Activated CD8-positive, alpha-beta T cell treated with anti-CD3 and anti-CD28 coated beads for 36 hours (primary cell): ENCODE data around the gene PCDHB10. TPM values are rescaled to one million over a fixed set of nuclear protein-coding genes. Genes with fewer than 3 reads are reported as not detected.
"Not testable (repeated sequence)": the region's sequence is repeated elsewhere in the genome, so short reads cannot be mapped to it uniquely, and the experiment has no call there.

Experiments
- ATAC-seq: fragments of 200-7000 bp; cut with Tn5 transposase; one replicate; pipeline ENCODE4 v1.10.0; 2021; ENCODE audit warnings: mild to moderate bottlenecking, moderate library complexity
- CTCF ChIA-PET: fragments of 350-600 bp; sonication (Branson Sonifier 250); formaldehyde crosslinking; loops from one replicate; lab custom pipeline; 2021; ENCODE audit warnings: antibody characterized with exemption; lab: Charles Lee
- POLR2A ChIA-PET: fragments of 350-600 bp; sonication (Branson Sonifier 250); formaldehyde crosslinking; loops from one replicate; lab custom pipeline; 2021; ENCODE audit warnings: antibody characterized with exemption; lab: Charles Lee
- DNase-seq: peaks from one replicate; pipeline ENCODE4 v3.0.0-alpha.2; 2020
- H3K27ac Mint-ChIP-seq: one replicate; pipeline ENCODE4 v1.8.0; 2021; ENCODE audit warnings: mild to moderate bottlenecking, mixed read lengths
- H3K27me3 Mint-ChIP-seq: one replicate; pipeline ENCODE4 v1.8.0; 2021; ENCODE audit warnings: mixed read lengths
- H3K36me3 Mint-ChIP-seq: one replicate; pipeline ENCODE4 v1.8.0; 2021; ENCODE audit warnings: low read depth, mixed read lengths
- H3K4me1 Mint-ChIP-seq: one replicate; pipeline ENCODE4 v1.8.0; 2021; ENCODE audit warnings: low read depth, mixed read lengths
- H3K4me3 Mint-ChIP-seq: one replicate; pipeline ENCODE4 v1.8.0; 2021; ENCODE audit warnings: mild to moderate bottlenecking, moderate library complexity, mixed read lengths
- H3K9me3 Mint-ChIP-seq: one replicate; pipeline ENCODE4 v1.8.0; 2021; ENCODE audit warnings: mixed read lengths
- CTCF ChIP-seq: fragments of 200-600 bp; IDR thresholded peaks from one replicate; pipeline ENCODE4 v1.8.0; 2022; ENCODE audit warnings: antibody characterized with exemption, mild to moderate bottlenecking
- intact Hi-C: fragments of 100-400 bp; cut with micrococcal nuclease; formaldehyde crosslinking; loops from one replicate; pipeline ENCODE4 v1.10.0; 2022
- total RNA-seq, 2 experiments: library from RNA; stranded (reverse); gene quantifications; one replicate each; pipeline ENCODE4 v1.2.3, GENCODE V29; 2021

The PCDHB10 gene
- total RNA-seq, 2 experiments from 2014 or later = not detected

GRCh38 chr5:141155540-141156374 lies 36.4 kb upstream of the PCDHB10 start:
- no peak for TF ChIP-seq CTCF
- POLR2A ChIA-PET = no interaction called here
- intact Hi-C loops = no loop called here
- H3K4me1 Mint-ChIP-seq = no peaks in the 10 kb centered on the region
- H3K9me3 Mint-ChIP-seq = peaks cover 30% of the 10 kb centered on the region
- no peak overlapping the region for H3K4me3 Mint-ChIP-seq
- CTCF ChIA-PET = interaction anchor here (0.9 to 1.5 kb wide), 9 partner anchors 10 to 300 kb away, joined by 3 to 4 read pairs (median 3); partner anchors contain the start of genes PCDHA10, PCDHB5 and PCDHB7
- no peak overlapping the region for H3K27ac Mint-ChIP-seq
- DNase-seq = no peak
- H3K36me3 Mint-ChIP-seq = peaks cover 16% of the 10 kb centered on the region
- no peak for ATAC-seq
- peaks cover 36% of the 10 kb centered on the region for H3K27me3 Mint-ChIP-seq

- H3K4me3 Mint-ChIP-seq, POLR2A ChIA-PET, ATAC-seq, H3K4me1 Mint-ChIP-seq, H3K27ac Mint-ChIP-seq, CTCF ChIA-PET, intact Hi-C loops, H3K36me3 Mint-ChIP-seq, DNase-seq: not testable (repeated sequence)
- Mint-ChIP-seq H3K9me3 (peaks cover 21% of the 10 kb centered on the region), H3K27me3 (peaks cover 26% of the 10 kb centered on the region)
Observed at GRCh38 chr5:141157356-141157755, 34.8 kb upstream of the PCDHB10 start.

GRCh38 chr5:141157901-141158300 lies 34.3 kb upstream of the PCDHB10 start:
- H3K27ac Mint-ChIP-seq, intact Hi-C loops, H3K36me3 Mint-ChIP-seq, H3K4me1 Mint-ChIP-seq, DNase-seq, H3K4me3 Mint-ChIP-seq, ATAC-seq, POLR2A ChIA-PET: not testable (repeated sequence)
- CTCF ChIA-PET = interaction anchor here (1.7 kb wide), 1 partner anchor 8 kb away, joined by 5 read pairs; the partner anchor contains the start of gene PCDHB6
- Mint-ChIP-seq H3K9me3 (peaks cover 20% of the 10 kb centered on the region), H3K27me3 (peaks cover 25% of the 10 kb centered on the region)

GRCh38 chr5:141172381-141173204 lies 19.6 kb upstream of the PCDHB10 start, which contains the start of gene PCDHB7:
TSS of gene PCDHB7 (plus strand) at chr5:141172644. CDS start at chr5:141172836, 192 bp downstream.
- DNase-seq = peak; percentile 26
- Mint-ChIP-seq H3K27ac (no peak within 1 kb of the TSS), H3K9me3 (peaks cover 19% of the 10 kb centered on the region), H3K4me1 (peaks cover 4% of the 10 kb centered on the region), H3K36me3 (peaks cover 5% of the 10 kb centered on the region), H3K27me3 (peaks cover 35% of the 10 kb centered on the region), H3K4me3 (no peak within 1 kb of the TSS)
- ATAC-seq = no peak
- peak; percentile 73 for TF ChIP-seq CTCF
- POLR2A ChIA-PET = no interaction called here
- intact Hi-C loops = no loop called here
- CTCF ChIA-PET = interaction anchor here (0.6 to 0.9 kb wide), 4 partner anchors 18 to 192 kb away, joined by 3 read pairs; partner anchors contain the start of gene PCDHGA5

- DNase-seq, POLR2A ChIA-PET, CTCF ChIA-PET, intact Hi-C loops, ATAC-seq, H3K4me3 Mint-ChIP-seq, H3K27ac Mint-ChIP-seq, H3K36me3 Mint-ChIP-seq, H3K4me1 Mint-ChIP-seq: not testable (repeated sequence)
- Mint-ChIP-seq H3K27me3 (peaks cover 23% of the 10 kb centered on the region), H3K9me3 (peaks cover 19% of the 10 kb centered on the region)
Observed at GRCh38 chr5:141174291-141175104, 17.7 kb upstream of the PCDHB10 start.

- no peak for TF ChIP-seq CTCF
- peaks cover 19% of the 10 kb centered on the region for H3K9me3 Mint-ChIP-seq
- no peak overlapping the region for H3K27ac Mint-ChIP-seq
- intact Hi-C loops = no loop called here
- ATAC-seq = no peak
- CTCF ChIA-PET = no interaction called here
- peaks cover 4% of the 10 kb centered on the region for H3K4me1 Mint-ChIP-seq
- peaks cover 20% of the 10 kb centered on the region for H3K27me3 Mint-ChIP-seq
- H3K4me3 Mint-ChIP-seq = no peak overlapping the region
- POLR2A ChIA-PET = no interaction called here
- H3K36me3 Mint-ChIP-seq = peaks cover 7% of the 10 kb centered on the region
- DNase-seq = no peak
Observed at GRCh38 chr5:141175933-141176332, 16.2 kb upstream of the PCDHB10 start.

GRCh38 chr5:141177577-141178191 lies 14.5 kb upstream of the PCDHB10 start, which contains the start of gene PCDHB8:
TSS of gene PCDHB8 (plus strand) at chr5:141177790. CDS start at chr5:141178035, 245 bp downstream.
- H3K36me3 Mint-ChIP-seq, H3K4me3 Mint-ChIP-seq, DNase-seq, H3K4me1 Mint-ChIP-seq, POLR2A ChIA-PET, intact Hi-C loops, ATAC-seq, H3K27ac Mint-ChIP-seq: not testable (repeated sequence)
- Mint-ChIP-seq H3K9me3 (peaks cover 19% of the 10 kb centered on the region), H3K27me3 (peaks cover 28% of the 10 kb centered on the region)
- CTCF ChIA-PET = interaction anchor here (1.8 kb wide), 1 partner anchor 10 kb away, joined by 11 read pairs; the partner anchor contains the start of gene PCDHB9
